Fibroblast of the aortic adventitia (primary cell): ENCODE measurements around the gene SUSD2. TPM values are rescaled to one million over a fixed set of nuclear protein-coding genes. Genes with fewer than 3 reads are reported as not detected.

Experiments used
- DNase-seq: peaks from one replicate; pipeline ENCODE4 v3.0.0-alpha.2; 2010; ENCODE audit warnings: low read depth
- H3K4me3 ChIP-seq: 2 replicates; pipeline ENCODE4 v1.5.1; 2011; ENCODE audit warnings: low read depth, mild to moderate bottlenecking, control low read depth, low read length, moderate library complexity
- total RNA-seq: library from RNA; depleted of rRNA; stranded (reverse); fragments of >200 nt; gene quantifications from 2 replicates; pipeline ENCODE4 v1.2.3, GENCODE V29; 2012; ENCODE audit warnings: low replicate concordance
- TF ChIP-seq, protein P1 (sequence below): IDR thresholded peaks from 2 replicates; pipeline ENCODE4 v1.5.1; 2011; ENCODE audit warnings: mild to moderate bottlenecking, low read length, control low read depth, inconsistent platforms; ENCODE audit not compliant: insufficient read depth

Gene SUSD2
- total RNA-seq, 1 donor = 0.99 TPM

- DNase-seq = no peak
Measured at GRCh38 chr22:24164940-24165339, 16.3 kb upstream of the SUSD2 start.

DNA sequence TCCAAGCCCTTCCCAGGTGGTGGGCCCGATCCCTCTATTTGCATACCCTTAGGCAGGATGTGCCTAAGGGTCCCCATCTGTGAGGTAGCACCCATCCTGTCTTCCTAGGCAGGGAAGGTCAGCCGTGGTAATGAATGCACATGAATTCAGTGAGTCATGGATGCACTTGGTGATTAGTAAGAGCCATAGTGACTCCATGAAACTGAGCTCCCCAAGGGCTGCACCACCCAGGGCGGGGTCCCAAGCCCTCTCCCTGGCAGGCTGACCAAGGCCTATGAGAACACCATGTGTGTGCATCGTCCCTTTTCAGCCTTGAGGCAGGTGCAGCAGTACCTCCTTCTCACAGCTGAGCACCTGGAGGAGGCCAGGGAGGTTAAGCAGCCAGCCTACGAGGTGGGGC, 15.6 kb upstream of the SUSD2 start:
- TF ChIP-seq, protein P1, sequence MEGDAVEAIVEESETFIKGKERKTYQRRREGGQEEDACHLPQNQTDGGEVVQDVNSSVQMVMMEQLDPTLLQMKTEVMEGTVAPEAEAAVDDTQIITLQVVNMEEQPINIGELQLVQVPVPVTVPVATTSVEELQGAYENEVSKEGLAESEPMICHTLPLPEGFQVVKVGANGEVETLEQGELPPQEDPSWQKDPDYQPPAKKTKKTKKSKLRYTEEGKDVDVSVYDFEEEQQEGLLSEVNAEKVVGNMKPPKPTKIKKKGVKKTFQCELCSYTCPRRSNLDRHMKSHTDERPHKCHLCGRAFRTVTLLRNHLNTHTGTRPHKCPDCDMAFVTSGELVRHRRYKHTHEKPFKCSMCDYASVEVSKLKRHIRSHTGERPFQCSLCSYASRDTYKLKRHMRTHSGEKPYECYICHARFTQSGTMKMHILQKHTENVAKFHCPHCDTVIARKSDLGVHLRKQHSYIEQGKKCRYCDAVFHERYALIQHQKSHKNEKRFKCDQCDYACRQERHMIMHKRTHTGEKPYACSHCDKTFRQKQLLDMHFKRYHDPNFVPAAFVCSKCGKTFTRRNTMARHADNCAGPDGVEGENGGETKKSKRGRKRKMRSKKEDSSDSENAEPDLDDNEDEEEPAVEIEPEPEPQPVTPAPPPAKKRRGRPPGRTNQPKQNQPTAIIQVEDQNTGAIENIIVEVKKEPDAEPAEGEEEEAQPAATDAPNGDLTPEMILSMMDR = no peak

More at GRCh38 chr22:24164940-24165339, 16.3 kb upstream of the SUSD2 start:
- H3K4me3 ChIP-seq = no peak overlapping the region
- TF ChIP-seq, protein P1 = no peak

GRCh38 chr22:24166811-24167210, 14.5 kb upstream of the SUSD2 start:
- TF ChIP-seq, protein P1 = no peak

More for the DNA sequence above, 15.6 kb upstream of the SUSD2 start:
- no peak overlapping the region for H3K4me3 ChIP-seq
- no peak for DNase-seq

GRCh38 chr22:24169439-24170058, 11.7 kb upstream of the SUSD2 start:
- TF ChIP-seq, protein P1 = no peak
- no peak overlapping the region for H3K4me3 ChIP-seq
- DNase-seq = no peak

More at GRCh38 chr22:24166811-24167210, 14.5 kb upstream of the SUSD2 start:
- no peak overlapping the region for H3K4me3 ChIP-seq
- no peak for DNase-seq

GRCh38 chr22:24170188-24170587, 11.1 kb upstream of the SUSD2 start:
- no peak overlapping the region for H3K4me3 ChIP-seq
- no peak for DNase-seq
- TF ChIP-seq, protein P1 = no peak

- no peak for DNase-seq
- TF ChIP-seq, protein P1 = no peak
- no peak overlapping the region for H3K4me3 ChIP-seq
Measured at GRCh38 chr22:24170632-24171031, 10.7 kb upstream of the SUSD2 start.

DNA sequence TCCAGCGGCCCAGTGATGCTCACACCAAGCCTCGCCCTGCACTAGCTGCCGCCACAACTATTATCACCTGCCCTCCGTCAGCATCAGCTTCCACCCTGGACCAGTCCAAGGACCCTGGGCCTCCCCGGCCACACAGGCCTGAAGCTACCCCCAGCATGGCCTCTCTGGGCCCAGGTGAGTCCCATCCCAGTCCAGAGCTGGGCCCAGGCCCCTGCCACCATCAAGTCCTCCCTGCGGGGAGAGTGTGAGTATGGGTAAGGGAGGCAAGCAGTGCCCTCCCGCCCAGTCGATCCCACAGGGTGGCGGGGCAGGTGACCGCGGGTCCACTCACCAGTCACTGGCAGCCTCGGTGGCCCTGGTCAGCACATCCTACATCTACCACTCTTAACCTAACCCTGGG, 9.5 kb upstream of the SUSD2 start:
- no peak for DNase-seq
- TF ChIP-seq, protein P1 = no peak
- no peak overlapping the region for H3K4me3 ChIP-seq
